Hematopoietic multipotent progenitor cell treated with erythropoietin and hydrocortisone succinate and interleukin-3 and kit ligand, for 4 days (in vitro differentiated cells): Measurements from ENCODE around the gene BLACAT1.
"Not testable (repeated sequence)": the region's sequence is repeated elsewhere in the genome, so short reads cannot be mapped to it uniquely, and the experiment has no call there.

Source experiments
- DNase-seq: peaks from one replicate; pipeline ENCODE4 v3.0.0-alpha.2; 2015

BLACAT1 gene

DNA sequence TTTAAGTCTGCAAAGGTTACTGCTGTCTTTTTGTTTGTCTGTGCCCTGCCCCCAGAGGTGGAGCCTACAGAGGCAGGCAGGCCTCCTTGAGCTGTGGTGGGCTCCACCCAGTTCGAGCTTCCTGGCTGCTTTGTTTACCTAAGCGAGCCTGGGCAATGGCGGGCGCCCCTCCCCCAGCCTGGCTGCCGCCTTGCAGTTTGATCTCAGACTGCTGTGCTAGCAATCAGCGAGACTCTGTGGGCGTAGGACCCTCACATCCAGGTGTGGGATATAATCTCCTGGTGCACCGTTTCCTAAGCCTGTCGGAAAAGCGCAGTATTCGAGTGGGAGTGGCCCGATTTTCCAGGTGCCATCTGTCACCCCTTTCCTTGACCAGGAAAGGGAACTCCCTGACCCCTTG lies 49.6 kb downstream of the BLACAT1 start:
- DNase-seq: not testable (repeated sequence)
